DMS153 treated with DMSO at 0.1 percent for 48 hours (cell line): ENCODE results near the gene GBF1.
"Not testable (repeated sequence)": the region's sequence is repeated elsewhere in the genome, so short reads cannot be mapped to it uniquely, and the experiment has no call there.

ENCODE experiments used
- DNase-seq: peaks from one replicate; lab custom pipeline; 2025; ENCODE audit not compliant: unreplicated experiment; lab: John Stamatoyannopoulos, UW

The GBF1 gene

DNA sequence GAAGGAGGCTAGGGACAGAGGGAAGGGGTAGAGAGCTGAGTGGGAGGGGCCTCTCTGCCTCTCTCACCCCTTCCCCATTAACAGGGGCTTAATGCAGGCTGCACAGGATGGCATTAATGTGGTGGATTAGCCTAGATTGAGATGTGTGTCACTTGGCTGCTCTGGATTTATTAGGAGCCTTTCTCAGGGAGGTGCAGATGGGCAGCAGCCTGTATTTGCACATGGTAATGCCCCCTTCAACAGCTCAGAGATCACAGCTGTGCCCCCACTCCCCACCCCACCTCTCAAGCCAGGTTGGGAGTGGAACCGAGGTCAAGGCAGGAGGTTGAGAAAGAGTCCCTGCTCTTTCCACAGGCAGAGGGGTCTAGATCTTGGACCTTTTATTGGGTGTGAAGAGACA is 11.3 kb upstream of the GBF1 start:
- DNase-seq = no peak

DNA sequence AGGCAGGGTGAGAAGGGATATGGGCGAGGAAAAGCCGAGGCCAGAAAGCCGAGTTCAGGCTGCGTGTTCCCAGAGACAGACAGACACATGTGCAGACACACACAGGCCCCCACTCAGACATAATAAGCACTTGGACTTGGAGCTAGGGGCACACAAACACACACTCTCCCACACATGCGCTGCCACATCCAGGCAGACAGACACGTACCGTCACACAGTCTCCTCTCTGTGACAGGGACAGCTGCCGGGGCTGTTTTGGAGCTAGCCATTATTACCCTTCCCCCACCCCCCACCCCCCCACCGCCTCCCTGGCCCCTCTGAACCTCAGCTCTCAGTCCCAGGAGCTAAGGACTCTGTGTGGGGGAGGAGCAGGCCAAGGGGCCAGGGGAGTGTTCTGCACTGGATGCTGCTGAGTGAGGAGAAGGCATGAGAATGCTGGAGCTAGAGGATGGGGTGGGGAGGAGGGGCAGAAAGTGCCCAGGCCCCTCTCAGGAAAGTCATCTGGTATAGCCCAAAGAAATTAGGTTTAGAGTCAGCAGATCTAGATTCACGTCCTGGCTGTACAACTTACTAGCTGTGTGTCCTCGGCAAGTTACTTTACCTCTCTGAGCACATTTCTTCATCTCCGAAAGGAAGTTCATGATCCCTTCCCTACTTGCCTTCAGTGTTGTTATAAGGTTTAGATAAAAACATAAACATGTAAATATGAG is 10.3 kb upstream of the GBF1 start:
- no peak for DNase-seq

DNA sequence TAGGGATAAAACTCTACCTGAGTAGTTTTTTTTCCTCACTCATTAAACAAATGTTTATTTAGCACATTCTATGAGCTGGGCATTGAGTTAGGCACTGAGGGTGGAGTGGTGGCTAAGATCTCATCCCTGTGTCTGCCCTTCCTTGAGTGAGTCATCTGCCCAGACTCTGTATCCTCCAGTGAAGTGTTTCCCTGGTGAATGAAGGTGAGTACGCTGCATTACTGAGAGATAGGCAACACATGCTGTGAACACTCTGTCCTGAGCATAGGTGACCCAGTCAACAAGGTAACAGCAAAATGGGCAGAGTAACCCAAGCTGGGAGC is 9.8 kb upstream of the GBF1 start:
- DNase-seq = no peak

DNA sequence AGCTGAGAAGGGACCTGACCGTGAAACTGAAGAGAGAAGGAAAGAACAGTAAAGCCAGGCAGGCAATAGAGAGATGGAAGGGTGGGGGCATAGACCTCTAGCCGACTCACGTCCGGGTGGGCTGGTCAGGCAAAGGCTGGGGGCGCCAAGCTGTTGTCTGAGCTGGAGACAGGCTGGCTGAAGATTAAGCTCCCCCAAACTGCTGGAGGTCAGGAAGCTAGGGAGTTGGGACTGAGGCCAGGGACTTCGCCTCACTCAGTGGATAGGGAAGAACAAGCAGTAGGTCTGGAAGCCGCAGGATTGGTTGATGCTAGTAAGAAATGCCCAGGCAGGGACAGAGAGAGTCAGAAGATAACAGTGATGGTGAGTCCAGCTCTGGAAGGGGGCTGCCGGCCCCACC is 9.3 kb upstream of the GBF1 start:
- DNase-seq = no peak

DNA sequence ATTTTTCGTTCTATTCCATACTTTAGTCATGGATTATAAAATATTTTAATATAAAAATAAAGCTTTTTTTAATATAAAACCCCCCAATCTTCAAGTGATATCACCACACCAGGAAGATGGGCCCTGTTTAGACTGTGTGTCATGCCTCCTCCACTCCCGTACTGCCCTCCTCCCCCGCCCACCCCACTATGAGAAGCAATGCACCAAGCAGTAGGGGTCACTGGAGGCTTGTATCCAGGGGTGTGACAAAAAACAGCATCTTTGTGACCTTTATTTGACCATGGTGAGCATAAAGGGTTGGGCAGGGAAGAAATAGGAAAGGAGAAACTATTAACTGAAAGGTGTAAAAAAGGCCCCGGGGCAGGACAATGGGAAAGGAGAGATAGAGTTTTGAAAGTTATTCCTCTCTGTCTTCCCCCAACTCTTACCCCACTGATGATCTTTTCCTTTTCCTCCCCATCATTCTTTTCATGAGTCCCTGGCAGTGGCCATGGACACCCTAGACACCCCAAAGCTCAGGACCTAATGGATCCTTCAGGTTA is 7.5 kb upstream of the GBF1 start:
- DNase-seq = no peak

DNA sequence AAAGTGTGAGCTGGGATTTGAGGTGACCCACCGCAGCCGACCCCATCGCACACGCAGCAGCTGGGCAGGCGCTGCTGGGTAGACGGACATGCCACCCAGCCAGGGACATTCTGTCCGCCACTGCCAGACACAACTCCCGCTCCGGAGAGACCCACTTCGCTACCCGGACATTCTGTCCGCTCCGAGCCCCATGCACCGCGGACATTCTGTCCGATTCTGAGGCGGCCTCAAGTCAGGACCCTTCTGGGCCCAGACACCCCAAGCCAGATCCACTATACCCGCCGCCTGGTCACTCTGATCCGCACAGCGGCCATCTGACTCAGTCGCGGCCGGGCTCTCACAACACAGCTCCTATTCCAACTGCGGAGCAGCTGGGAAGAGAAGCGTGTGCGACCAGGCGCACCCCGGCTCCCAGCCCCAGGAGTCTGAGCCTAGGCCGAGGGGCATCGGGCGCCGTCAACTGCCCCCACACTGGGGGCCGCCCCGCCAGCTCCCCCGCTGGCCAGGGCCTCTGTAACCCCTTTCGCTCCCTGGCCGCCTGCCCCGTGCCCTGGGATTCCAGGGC is 4.8 kb upstream of the GBF1 start:
- no peak for DNase-seq

DNA sequence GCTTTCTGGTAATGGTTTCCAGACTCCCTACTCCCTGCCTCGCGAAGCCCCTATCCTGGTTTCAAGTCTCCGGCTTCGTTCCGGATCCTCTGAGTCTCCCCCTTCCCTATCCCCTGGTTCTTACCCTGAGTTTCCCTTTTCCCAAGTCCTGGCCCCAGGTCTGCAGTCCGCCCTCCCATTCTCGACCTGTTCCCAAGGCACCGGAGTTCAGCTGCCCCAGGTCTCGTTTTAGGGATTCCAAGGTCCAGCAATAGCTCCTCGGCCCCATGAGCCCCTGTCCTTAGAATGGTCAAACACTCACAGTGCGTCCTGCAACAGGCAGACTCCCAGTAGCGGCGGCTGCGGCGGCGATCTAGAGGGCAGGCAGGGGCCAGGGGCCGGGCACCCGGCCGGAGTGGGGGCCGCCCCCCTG is 4.3 kb upstream of the GBF1 start:
- no peak for DNase-seq

DNA sequence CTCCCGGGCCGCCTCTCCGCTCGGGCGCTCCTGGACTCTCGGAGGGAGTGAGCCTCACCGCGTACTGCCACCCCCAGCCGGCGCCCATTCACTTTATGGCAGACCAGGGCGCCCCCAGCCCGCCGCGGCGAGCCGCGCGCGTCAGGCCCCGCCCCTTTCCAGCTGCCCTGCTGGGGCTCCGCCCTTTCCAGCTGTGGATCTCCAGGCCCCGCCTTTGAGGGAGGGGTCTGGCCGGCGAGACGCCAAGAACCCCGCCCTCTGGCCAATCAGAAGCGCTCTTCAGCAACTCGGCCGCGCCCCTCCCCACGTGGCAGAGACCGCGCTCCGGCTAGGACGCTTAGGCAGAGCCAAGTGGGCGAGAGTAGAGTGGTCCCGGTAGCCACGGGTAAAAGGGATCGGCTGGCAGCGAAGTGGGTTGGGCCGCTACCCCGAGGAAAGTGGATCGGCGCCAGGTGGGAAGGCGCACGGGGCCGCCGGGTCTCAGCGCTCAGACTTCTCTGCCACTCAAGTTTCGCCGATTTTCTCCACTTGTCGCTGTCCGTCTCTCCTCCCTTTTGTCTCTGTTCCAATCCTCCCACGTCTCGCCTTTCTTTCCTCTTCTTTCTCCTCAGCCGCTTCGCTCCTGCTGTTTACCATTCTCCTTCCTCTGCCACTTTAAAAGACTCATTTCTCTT is 3.8 kb upstream of the GBF1 start, which contains the start of gene PITX3:
Gene PITX3 (minus strand): TSS at position 69 of the 674 bp plus-strand sequence. CDS start 9,432 bp downstream, outside the sequence.
- peak; percentile 70 for DNase-seq

DNA sequence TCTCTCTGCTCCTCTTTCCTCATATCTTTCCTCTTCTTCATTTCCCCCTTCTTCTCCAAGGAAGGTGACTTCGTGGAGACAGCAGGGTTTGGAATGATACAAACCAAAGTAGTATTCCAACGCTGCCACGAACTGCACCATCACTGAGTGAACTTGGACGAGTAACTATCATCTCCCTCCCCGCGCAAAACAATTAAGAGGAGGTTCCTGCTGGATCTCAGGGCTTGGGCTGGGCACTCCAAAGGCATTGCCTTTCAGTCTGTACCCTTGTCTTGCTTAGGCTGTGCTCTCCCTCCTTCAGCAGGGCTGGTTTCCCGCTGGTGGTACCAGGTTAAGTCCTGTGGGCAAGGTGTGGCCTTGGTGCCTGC is 3.2 kb upstream of the GBF1 start:
- no peak for DNase-seq

DNA sequence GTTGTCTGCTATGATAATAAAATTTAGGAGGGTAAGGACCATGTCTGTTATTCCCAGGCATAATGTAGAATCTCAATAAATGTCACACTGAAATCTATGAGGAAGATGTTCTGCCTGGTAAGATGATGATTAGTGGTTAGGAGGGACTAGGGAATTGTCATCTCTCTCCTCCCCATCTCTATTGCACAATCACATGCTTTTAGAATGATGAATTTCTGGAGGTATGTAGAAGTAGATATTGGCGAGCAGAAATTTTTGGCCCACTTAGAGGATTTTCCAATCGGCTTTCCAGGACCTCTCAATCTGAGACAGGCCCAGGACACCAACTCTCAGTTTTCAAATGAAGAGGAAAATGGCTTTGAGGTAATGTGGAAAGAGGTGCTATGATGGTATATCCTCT is 2.0 kb upstream of the GBF1 start:
- DNase-seq = no peak

DNA sequence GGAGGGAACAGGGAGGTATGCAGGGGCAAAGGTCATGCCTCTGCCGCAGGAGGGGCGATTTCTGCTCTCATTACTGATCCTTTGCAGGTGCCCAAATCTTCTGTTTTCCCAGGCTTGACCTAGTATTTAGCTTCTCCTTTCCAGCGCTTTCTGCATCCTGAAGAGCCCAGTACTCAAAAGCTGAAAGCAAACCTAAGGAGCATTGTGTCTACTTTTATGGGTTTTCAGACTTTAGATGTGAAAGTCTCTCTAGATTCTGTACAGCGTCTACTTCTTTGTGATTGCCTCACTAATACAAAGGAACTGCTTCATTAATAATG is 560 bp downstream of the GBF1 start:
- DNase-seq = no peak

DNA sequence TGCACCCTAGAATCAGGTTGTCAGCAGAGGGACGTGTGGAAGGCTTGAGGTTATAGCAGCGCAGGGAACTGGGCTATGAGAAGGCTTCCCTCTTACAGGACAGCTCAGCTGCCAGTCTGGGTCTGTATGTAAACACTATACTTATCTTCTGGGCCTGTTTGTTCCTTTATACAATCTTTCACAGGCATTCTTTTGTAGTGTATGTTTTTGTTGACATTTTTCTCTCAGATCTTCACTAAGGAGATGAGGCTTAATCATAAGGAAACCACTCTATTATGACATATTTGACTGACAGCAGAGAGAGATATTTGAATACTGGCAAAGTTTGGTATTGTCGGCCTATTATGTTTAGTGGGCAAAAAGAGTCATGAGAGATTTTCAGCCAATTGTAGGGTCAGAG is 929 bp downstream of the GBF1 start:
- no peak for DNase-seq

DNA sequence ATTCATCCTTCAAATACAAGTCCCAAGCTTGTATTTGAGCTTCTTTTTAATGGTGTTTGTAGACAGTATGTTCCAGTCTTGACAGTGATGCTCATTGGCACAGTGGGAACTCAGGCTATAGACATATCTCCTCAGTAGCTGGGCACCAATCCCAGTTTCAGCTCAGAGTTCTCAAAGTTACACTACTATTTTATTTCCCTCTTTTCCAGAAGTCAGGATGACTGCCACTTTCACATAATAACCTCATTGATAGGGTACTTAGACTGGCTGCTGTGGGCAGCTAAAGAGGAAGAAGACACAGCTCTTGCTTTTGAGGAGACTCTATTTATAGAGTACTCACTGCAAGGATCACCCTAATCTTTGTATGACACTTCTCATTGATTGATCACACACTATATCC is 2.4 kb downstream of the GBF1 start:
- no peak for DNase-seq

DNA sequence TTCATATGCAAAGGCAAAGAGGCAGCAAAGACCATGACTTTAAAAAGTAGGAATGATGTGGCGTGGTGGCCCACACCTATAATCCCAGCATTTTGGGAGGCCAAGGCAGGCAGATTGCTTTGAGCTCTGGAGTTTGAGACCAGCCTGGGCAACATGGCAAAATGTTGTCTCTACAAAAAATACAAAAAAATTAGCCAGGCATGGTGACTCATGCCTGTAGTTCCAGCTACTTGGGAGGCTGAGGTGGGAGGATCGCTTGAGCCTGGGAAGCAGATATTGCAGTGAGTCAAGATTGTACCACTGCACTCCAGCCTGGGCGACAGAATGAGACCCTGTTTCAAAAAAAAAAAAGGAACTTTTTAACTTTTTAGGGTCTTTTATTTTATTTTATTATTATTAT is 7.2 kb downstream of the GBF1 start:
- not testable (repeated sequence) for DNase-seq

DNA sequence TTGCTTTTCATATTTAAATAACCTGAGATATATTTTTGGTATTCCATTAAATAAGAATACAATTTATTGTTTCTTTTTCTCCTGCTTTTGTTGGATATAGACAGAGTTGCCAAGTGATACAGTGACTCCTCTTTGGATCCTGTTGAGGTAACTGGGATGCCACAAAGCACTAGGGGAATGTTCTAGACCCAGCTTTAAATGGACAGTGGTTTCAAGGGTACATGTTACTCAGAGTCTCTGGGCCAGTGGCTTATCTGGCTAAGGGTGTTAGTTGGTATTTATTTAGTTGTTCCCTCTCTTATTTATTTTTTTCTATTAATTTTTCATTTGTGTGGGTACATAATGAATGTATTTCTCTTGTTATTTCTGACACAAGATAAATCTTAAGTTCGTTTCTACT is 9.1 kb downstream of the GBF1 start:
- DNase-seq = no peak

DNA sequence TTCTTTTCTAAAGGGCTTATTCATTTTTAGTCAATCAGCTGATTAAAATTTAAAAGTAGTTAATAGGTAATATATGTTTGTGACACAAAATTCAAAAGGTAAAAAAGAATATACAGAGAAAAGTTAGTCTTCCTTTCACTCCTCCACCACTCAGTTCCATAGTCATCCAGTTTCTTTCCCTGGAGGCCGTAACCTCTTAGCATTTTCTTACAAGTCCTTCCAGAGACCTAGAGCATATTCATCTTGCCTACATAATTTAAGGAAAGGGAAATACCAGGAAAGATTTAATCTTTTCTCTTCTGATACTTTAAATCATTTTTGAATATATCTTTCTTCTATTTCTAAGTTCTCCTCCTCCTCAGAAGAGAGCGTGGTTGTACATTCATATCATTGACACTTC is 10.1 kb downstream of the GBF1 start:
- DNase-seq = no peak

DNA sequence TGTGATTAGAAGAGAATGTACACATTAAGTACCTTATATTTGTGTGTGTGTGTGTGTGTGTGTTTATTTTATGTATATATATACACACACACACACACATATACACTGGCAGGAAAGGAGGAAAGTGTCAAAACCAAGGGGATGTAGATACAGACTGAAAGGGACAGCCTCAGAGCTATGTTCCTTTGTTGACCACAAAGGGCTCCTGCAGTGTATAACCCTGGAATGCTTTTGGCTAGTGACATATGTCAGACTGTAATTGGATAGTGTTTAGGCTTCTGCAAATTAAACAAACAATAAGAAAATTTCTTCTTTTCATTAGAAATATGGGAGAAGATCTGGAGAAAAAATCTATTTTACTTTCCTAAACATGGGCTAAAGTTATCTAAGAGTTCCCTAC is 15.9 kb downstream of the GBF1 start:
- DNase-seq = no peak

DNA sequence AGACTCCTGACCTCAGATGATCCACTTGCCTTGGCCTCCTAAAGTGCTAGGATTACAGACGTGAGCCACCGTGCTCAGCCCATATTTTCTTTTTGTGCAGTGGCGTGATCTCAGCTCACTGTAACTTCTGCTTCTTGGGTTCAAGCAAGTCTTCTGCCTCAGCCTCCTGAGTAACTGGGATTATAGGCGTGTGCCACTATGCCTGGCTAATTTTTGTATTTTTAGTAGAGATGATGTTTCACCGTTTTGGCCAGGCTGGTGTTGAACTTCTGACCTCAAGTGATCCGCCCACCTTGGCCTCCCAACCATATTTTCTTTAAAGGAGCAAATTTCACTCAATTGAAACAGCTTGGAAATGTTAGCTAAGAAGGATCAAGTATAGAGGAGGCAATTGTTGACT is 16.5 kb downstream of the GBF1 start:
- no peak for DNase-seq

DNA sequence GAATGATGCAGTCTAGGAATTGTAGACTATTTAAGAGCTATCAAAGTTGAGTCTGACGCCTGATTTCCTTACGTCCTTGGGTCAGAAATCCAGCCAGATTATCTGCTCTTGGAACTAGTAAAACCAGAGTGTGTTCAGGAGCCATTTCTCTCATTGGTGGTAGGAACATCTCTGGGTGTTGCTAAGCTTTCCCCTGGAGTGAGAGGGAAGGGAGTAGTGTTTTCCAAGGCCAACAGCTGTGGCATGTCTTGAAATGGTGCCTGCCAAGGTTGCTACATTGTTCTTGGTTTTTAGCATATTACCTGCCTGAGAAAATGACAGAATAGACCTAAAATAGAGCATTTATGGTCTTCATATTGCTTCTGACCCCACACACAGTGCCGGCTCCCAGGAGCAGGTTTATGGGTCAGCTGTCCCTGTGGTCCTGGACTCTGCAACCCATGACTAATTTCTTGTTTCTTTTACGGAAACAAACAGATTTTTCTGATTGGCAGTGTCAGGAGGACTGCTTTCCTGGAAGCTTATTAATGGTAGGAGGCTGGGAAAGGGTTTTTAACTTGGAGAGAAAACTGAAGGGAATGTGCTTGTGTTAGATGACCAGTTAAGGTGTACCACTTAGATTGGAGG is 17.5 kb downstream of the GBF1 start:
- DNase-seq = no peak

DNA sequence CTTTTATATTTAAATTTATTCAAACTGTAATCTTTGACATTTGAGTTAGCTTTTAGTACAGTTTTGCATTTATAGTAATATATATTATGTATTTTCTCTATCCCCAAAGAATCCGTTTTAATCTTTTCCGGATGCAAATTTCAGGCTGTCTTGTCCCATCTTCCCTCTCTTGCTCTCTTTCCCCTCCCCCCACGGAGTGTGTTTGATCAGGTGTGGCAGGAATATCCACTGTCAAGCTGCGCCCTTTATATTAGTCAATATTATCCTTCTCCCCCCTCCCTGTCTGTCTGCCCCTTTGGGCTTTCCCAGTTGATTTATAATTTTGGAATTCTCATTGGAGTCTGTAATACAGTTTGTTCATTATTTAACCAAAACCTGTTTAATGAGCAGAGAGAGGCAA is 19.0 kb downstream of the GBF1 start:
- no peak for DNase-seq

DNA sequence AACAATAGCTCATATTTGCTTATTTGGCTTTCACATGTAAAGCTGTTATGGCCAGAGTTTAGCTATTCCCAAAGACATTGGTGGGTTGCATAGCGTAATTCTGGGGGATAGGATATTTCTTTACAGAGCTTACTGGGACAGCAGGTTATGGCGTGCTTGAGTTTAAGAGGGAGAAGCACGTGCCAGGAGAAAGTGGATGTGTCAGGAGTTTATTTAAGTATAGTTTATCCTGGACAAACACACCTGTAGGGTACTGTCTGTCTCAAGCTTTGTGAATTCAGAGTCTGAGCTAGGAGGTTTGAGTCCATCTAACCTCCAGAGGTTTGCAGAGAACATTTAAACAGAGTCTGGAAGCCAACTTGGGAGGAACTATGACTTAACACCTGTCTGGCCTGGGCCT is 21.3 kb downstream of the GBF1 start:
- DNase-seq = no peak

DNA sequence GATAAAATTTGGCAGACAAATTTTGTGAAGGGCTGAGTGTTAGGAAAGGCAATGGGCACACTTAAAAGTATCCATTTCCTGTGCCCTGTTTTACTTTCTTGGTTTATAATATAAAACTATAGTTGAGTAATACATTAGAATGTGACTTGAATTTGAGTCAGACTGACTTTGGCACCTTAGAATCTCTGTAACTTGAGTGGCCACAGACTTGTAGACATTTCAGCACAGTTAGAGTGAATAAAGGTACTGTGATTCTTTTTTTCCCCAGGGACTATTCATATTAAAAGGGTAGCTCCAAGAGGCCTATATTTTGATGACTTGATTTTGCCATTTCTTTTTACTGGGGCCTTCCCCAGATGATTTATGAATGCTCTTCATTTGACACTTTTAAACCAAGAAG is 22.4 kb downstream of the GBF1 start:
- DNase-seq = no peak
